ENCODE data around the gene GPR18.
"Not testable (repeated sequence)": the region's sequence is repeated elsewhere in the genome, so short reads cannot be mapped to it uniquely, and the experiment has no call there.

GPR18 gene

DNA sequence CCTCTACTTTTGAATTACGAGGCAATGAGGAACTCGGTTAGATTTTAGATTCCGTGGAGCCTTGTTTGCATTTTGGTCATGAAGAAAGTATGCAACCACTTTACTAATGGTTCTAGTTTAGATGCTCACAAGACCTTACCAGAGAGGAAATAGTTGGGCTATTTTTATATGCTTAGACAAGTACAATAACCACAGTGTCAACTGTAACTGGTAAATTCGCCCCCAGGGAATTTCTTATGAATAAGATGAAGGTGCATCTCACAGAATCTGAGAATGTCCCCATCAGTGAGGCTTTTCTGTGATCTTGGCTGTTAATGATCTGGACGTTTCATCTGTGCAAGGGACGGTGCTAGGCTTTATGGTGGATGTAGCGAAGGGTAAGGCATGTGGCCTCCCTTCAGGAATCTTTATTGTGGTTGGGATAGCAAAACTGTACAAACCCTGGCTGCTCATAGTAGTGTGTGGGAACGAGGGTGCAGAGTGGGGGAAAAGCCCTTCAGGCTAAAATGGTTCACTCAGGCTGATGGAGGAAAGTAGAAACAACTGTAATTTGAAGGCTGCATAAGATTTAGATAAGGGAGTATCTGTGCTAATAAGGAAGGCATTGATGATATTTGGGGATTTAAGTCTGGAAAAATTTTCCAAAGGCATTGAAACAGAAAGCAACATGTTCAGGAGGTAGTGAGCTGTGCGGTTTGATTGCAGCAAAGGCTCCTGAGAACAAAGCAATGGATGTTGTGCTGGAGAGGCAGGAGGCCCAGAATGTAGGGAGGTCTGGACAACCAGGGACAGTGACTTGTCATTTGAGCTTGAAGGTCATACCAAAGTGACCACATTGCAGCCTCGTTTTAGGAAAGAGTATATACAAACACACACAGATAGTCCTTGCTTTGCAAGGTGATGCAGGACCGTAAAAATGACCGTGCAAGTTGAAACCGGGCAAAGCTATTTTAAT, 29.2 kb downstream of the GPR18 start:
- peak; percentile 64 to 73 for DNase-seq

DNA sequence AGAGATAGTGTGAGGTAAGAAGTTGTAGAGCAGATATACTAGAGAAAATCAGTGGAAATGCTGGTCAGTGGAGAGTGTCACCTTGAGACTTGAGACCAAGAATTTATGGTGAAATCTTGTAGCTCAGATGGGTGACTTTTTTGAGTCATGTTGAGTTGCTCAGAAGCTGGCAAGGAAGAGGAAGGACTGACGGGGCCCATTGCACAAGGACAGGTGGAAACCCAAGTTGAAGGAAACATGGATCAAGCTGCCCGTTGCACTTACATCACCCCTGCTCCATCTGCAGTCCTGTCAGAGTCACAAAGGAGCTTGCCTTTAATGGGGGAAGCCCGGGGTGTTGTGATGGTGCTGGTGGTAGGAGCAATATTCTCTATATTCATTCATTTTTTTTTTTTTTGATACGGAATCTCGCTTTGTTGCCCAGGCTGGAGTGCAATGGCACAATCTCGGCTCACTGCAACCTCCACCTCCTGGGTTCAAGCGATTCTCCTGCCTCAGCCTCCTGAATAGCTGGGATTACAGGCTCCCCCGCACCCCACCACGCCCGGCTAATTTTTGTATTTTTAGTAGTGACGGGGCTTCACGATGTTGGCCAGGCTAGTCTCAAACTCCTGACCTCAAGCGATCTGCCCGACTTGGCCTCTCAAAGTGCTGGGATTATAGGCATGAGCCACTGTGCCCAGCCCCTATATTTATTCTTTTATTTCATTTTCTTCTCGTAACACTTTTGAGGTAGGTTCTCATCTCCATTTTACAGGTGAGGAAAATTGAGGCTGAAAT, 30.1 kb downstream of the GPR18 start:
- DNase-seq: peak; percentile 28 to 44

DNA sequence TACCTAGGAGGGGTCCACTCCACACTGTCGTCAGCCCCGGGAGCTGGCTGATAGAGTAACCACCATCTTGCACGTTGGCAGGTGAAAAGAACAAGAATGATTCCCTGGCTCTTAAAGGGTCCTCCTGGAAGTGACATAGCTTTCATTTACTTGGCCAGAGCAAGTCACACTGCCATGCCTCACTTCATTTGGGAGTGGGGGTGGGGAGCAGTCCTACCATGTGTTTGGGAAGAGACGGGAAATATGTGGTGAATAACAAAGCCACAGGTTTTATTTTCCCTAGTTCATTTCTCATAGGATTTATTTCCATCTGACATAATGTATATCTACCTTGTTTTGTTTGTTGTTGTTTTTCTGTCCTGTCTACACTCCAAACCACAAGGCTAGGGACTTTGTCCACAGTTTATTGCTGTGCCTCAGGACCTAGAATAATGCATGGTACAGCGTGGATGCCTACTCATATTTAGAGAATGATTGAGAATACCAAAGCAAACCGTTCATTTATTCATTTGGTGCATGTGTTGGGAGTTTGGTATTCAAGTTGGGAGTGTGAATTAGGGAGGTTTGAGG, 30.8 kb downstream of the GPR18 start:
- no peak for DNase-seq

DNA sequence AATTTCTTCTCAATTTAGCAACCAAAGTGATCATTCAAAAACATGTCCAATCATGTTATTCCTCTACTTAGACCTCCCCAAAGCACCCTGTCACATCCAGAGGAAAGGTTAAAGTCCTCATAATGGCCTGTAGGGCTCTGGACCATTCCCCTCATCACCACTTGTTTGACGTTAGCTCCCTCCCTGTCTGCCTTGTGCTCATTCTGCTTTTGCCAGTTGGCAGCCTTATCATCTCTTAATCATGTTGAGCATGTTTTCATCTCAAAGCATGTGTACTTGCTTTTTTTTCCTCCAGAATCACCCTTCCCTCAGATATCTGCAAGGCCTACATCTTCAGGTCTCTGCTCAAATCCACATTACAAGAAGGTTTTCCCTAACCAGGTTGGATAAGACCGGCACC, 31.7 kb downstream of the GPR18 start:
- DNase-seq: no peak

DNA sequence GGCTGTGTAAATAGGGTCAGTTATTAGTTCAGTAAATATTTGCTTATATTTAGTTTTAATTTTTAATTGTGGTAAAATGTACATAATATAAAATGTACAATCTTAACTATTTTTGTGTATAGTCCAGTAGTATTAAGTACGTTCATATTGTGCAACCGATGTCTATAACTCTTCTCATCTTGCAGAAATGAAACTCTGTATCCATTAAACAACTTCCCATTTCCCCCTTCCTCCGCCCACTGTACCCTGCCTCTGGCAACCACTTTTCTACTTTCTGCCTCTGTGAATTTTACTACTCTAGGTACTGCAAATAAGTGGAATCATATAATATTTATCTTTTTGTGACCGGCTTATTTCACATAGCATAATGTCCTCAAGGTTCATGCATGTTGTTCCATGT, 33.1 kb downstream of the GPR18 start:
- peak; percentile 50 to 53 for DNase-seq

DNA sequence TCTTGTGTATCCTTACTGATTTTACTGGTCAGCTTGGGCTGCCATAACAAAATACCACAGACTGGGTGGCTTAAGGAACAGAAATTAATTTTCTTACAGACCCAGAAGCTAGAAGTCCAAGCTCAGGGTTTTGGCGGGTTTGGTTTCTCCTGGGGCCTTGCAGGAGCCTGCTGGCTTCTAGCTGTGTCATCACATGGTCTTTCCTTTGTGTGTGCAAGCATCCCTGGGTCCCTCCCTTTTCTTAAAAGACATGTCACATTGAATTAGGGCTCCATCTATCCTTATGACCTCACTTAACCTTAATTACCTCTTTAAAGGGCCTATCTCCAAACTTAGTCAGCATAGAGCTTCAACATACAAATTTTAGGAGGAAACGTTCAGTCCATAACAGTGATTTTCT, 34.2 kb downstream of the GPR18 start:
- no peak for DNase-seq

DNA sequence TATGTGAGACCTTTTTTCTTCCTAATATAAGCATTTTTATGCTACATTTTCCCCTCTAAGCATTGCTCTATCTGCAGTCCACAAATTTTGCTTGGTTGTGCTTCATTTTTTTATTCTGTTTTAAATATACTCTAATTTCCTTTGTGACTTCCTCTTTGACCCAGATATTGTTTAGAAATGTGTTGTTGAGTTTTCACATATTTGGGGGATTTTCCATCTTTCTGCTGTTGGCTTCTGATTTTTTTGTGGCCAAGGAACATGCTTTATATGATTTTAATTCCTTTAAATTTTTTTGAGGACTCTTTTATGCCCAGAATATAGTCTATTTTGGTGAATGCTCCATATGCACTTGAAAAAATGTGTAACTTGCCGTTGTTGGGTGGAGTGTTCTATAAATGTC, 34.6 kb downstream of the GPR18 start:
- no peak for DNase-seq

DNA sequence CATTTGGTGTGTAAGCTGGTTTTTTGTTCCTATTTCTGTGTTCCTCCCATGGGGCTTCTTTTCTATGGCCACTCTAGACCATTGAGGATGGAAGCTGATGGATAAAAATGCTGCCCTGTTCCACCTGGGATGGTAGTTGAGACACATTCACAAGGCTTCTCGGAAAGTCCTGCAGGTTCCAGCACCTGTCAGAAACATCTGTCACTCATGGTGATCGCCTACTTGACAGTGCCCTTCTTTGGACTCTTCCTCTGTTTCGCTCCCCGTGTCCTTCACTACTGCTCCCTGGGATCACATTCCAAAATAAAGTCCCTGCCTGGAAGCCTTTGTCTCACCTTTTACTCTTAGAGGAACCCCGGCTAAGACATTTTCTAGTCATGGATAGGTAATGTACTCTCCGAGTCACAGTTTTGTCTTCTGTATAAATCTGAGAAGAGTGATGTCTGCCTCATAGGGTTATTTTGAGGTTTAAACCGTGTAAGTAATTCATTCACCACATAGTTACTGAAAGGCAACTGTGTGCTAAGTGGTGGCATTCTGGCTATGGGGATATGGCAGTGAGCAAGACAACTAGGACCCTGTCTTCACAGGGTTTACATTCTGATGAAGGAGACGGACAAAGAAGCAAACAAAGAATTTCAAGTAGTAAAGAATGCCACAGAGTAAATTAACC, 36.5 kb downstream of the GPR18 start:
- DNase-seq: no peak

DNA sequence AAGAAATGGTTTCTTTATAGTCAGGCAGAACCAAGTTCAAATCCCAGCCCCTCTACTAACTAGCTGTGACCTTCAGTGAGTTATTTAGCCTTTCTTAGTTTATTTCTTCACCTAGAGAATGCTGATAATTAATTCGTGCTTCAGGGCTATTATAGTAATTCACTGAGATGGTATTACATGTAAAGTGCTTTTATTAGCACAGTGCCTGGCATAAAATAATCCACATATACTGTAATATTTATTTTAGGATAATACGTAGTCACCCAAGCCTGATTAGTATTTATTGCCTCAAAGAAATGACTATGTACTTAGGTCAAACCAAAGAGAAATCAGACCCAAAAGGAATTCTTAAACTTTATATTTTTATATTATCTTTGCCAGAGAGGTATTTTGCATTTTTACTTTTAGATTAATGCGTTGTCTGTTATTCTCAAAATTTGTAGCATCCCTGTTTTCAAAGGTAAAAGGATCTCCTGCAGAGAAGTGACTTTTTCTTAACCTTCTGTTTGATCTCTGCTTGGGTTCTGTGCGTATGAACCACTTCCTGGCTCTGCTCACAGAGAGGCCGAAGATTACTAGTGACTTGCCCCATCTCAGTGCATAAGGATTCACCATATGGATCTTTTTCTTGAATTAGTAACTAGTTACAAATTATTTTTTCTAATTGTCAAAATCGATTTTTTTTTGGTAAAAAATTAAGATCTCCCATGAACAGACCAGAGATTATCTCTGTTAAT, 37.8 kb downstream of the GPR18 start:
- peak; percentile 45 to 52 for DNase-seq

DNA sequence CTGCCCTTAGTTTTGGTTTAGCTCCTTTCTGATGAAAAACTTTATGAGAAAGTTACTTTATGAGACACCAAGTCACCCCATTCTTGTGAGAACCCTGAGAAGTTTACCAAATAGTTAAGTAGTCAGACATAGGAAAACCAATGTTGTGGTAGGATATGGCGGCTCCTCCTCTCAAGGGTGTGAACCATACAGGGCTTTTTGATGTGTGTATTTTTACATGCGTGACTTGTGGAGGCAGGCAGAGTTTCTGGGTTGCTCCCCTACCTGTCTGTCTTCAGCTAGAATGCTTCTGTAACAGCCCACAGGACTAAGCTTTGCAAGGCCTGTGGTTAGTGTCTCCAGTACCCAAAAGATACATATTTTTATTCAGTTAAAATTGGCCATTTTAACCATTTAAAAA, 39.2 kb downstream of the GPR18 start:
- DNase-seq: no peak

DNA sequence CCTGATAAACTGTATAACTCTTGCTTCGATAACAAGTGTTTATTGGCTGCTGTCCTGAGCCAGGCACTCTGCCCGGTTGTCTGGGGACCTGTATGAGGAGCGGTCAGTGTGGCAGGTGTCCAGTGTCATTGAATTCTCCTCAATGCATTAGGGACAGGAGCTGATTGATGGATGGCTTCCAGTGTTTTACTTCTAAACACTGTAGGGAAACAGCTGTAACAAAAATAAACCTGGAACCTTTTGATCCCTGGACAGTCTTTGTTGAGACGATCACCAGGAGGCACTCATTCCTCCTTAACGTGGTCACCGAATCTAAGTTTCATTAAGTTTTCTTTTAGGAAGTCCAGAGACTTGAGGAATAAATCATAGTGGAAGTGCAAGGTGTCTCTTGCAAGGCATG, 39.6 kb downstream of the GPR18 start:
- no peak for DNase-seq

DNA sequence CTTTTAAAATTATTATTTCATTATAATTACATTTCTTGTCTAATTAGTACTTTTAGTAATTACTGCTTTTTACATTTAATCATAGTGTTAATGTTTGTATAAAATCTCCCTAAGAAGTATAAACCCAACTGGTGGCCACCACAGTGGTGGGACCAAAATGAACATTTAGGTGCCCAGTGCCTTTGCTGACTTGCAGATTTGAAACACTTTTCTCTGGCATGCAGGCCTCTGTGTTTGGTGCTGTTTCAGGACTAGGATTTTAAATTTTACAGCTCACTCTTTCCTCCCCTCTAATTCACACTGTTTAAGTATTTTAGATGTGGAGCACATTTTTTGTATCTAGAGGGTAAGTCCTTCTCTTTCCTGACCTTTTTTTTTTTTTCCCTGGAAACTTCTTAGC, 40.1 kb downstream of the GPR18 start:
- DNase-seq: no peak

DNA sequence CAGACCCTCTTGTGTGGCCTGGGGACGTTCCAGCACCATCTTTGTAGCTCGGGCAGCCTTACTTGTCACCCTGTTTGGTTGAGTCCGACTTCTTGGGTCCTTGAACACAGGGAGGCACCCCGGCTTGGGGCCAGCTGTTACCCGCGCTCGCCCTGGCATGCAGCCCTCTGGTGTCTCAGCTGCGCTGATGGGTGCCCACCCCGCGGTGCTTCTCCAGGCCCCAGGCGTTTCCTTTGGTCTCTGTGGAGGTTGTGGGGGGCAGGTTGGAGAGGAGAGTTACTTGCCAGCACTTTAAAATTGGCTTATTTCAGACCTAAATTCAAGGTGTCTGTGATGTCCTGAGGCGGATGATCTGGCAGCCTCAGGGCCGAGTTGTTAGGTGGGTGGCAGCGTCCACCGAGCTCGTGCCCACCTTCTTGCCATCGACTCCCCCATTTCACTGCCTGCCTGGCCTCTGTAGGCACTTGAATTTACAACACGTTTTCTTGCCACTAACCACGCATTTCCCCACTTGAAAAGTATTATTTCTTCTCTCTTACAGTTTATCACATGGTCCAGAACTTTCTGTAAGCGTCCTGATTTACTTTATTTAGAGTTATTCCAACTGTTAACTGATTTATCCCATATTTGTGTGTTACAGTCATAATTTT, 40.6 kb downstream of the GPR18 start:
- no peak for DNase-seq

DNA sequence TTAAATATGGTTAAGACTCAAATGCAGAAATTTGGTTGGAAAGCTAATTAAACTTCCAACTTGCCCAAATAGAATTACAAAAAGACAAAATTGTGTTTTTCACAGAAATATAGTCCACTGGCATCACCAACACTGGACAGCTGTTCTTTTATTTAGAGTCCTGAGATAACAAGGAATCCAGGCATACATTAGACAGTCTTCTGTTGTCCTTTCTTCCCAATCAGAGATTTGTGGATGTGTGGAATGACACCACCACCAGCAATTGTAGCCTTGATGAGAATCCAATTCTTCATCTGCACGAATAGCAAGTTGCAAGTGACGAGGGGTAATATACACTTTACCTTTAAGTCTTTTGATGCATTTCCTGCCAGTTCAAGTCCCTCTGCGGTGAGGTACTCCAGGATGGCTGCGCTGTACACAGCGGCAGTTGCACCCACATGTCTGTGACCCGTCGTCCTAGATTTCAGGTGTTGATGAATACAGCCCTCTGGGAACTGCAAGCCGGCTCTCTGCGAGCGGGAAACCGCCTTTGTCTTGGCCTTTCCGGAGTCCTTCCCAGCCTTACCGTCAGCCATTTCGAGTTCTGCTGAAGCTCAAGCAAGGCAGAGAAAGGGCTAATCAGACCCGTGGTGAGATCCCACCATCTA, 42.9 kb downstream of the GPR18 start:
- no peak for DNase-seq

DNA sequence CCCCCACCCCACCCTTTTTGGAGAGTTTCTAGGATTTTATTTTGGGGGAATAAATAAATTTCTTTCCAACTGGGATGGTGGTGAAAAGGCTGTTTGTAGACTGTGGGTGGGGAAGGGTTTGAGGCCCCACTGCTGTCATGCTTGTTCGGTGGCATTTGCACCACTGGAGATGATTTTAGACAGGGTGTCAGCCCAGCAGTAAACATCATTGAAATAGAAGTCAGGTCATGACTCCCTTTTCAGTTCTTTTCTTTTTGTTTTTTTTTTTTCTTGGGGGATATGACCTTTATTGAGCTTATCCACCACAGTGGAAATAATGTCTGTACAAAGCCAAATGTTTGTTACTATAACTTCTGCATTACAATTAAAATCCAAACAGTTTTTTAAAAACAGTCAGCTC, 43.4 kb downstream of the GPR18 start:
- DNase-seq: no peak

DNA sequence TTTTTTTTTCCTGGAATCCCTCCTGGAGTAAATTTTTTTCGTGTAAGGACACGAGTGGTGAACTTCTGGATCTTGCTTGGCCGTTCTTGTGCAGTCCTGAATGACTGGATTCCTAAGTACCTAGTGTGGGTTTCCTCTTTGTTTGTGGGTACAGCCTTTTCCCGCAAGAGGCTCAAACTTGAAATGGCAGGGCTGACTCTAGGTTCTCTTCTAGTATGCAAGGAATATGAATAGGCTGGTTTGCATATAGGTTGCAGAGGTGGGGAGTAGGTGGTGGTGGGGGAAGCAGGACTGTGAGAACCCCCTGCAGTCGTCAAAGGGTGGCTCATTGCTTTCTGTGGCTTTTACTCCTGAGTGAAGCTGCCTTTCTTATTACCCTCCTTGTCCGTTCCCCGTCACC, 43.9 kb downstream of the GPR18 start:
- no peak for DNase-seq

DNA sequence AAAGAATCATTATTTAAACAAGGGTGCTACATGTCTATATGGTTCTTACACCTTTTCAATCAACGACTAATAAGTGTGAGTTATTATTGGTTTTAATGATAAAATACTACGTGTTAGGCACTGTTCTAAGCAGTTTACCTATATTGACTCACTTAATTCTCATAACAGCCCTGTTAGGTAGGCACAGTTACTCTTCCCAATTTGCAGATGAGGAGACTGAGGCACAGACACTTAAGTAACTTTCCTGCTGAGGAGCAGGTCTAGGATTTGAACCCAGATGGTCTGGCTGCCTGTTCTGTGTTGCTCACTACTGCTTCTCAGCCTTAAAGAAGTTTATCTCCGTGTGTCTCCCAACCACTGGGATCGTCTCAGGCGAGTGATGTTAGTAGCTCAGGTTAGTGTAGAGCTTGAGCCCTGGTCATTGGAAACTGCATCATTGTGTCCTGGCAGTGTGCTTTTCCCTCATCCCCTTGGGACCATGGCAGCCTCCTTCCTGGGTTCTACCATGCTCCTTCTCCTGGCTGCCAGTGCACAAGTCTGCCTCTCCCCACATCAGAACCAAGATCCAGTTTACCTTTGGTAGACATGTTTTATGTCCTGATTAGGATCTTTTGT, 46.7 kb downstream of the GPR18 start:
- no peak for DNase-seq

DNA sequence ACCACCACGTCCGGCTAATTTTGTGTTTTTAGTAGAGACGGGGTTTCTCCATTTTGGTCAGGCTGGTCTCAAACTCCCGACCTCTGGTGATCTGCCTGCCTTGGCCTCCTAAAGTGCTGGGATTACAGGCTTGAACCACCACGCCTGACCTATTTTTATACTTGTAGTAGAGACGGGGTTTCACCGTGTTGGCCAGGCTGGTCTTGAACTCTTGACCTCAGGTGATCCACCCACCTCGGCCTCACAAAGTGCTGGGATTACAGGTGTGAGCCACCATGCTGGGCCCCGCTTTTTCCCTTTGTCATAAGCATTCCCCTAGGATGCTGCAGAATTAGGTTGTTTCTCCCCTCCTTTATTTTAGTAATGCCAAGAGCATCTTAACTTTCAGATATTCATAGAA, 47.6 kb downstream of the GPR18 start:
- DNase-seq: not testable (repeated sequence)

DNA sequence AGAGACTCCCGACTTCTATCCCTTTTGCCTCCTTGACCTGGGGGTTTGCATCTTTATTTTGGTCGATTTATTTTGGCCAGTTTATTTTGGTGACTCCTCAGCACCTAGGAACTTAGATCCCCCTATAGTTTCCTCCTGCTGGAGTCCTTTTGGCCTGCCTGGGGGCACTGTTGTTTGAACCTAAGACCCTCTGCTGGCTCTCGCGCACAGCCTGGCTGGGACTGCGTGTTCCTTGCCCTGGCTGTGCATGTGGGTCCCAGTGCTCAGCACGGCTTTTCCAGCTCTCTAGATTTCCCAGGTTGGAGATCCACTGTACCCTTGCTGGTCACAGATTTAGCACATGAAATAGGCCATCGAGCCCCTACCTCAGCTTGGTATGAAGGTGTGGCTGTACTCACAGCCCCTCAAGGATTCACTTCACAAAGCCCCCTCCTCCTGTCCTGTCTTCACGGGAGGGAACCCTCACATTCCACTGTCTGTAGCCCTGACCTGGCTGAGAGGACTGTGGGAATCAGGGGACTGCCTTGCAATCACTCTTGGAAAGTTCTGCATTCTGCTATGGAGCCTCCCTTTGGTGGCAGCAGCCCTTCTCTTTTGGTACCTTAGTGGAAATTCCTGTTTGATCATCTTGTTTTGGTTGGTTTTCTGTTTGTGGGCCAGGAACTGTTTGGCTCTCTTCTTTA, 49.2 kb downstream of the GPR18 start:
- DNase-seq: no peak

DNA sequence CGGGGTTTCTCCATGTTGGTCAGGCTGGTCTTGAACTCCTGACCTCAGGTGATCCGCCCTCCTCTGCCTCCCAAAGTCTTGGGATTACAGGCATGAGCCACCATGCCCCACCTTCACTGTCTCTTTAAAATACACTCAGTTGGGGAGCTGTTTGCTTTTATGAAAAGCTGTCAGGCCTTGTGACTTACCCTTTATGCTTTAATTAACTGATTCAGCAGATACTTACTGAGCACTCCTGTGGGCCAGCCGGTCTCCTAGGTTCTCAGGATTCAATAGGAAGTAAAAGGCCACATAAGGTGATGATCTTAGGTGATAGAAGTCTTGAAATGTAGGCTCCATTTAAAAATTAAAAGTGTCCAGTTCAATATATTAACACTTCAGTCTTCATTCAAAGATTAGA, 50.0 kb downstream of the GPR18 start:
- DNase-seq: no peak

Measured in Kasumi-1 (cell line).